Measurements from ENCODE around the gene SLCO2B1. TPM values are rescaled to one million over a fixed set of nuclear protein-coding genes. Genes with fewer than 3 reads are reported as not detected.

Gene SLCO2B1
- total and polyA plus RNA-seq, 2 experiments from 2014 or later = not detected

DNA sequence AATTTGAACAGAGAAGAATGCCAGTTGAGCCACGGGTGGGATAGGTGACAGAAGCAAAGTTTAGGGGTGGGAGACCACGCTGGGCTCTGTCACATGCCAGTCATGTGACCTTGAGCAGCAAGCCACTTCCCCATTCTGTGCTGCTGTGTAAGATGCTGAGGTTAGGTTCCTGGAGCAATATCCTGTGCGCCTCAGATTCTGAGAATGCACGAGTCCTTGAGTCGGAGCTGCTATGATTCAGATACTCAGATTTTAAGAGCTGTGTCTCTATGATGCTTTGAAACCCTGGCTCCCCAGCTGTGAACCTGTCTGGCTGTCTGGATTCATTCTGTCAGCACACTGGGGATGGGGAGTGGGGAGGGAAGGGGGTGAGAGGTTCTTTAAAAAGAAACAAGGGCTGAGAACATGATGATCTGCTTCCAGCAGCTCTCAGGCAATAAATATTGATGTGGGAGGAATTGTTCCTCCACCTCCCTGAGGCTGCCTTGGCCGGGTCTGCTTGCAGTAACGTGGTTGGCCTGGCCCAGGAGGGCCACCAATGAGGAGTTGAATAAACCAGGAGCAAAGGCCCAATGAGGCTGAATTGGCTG is 24.0 kb downstream of the SLCO2B1 start:
- H3K36me3 Mint-ChIP-seq (ENCODE audit: low read depth) = no peaks in the 10 kb centered on the region
- H3K9me3 Mint-ChIP-seq = no peaks in the 10 kb centered on the region
- Histone ChIP-seq H3K27me3 (ENCODE audit: insufficient read depth) (no peaks in the 10 kb centered on the region), H3K4me1 (ENCODE audit: insufficient read depth) (no peaks in the 10 kb centered on the region; the same call in 1 of the 2 replicates), H3K79me2 (replicated peaks; ENCODE audit: insufficient read depth) (no peaks in the 10 kb centered on the region), H3K36me3 (ENCODE audit: insufficient read depth) (no peaks in the 10 kb centered on the region), H3F3A (replicated peaks; ENCODE audit: low read depth) (no peaks in the 10 kb centered on the region), H3K9me2 (ENCODE audit: insufficient read depth) (no peaks in the 10 kb centered on the region), H3K4me2 (no peak overlapping the region), H3K27ac (ENCODE audit: low read depth) (no peak overlapping the region), H4K20me1 (replicated peaks; ENCODE audit: insufficient read depth) (no peaks in the 10 kb centered on the region), H3K4me3 (no peak overlapping the region), H2AFZ (peak overlapping the region; percentile 52; the same call in 1 of the 2 replicates)
- no peak overlapping the region for H3K4me3 Mint-ChIP-seq
- H3K4me1 Mint-ChIP-seq = peaks cover 9% of the 10 kb centered on the region
- no peak overlapping the region for H3K27ac Mint-ChIP-seq
- H3K27me3 Mint-ChIP-seq (ENCODE audit: insufficient read depth, low read depth, poor library complexity) = peaks cover 1% of the 10 kb centered on the region
- DNase-seq (ENCODE audit: low spot score) (no peak), ATAC-seq (peak; percentile 27; the same call in 2 of the 3 replicates)
- no peak for TF ChIP-seq CREB1 (CRISPR knock-in tag; IDR thresholded peaks at IDR 0.05; ENCODE audit: low read depth)
- TF ChIP-seq ZNF114 (CRISPR knock-in tag; IDR thresholded peaks at IDR 0.05) = no peak
- TF ChIP-seq, protein P1, sequence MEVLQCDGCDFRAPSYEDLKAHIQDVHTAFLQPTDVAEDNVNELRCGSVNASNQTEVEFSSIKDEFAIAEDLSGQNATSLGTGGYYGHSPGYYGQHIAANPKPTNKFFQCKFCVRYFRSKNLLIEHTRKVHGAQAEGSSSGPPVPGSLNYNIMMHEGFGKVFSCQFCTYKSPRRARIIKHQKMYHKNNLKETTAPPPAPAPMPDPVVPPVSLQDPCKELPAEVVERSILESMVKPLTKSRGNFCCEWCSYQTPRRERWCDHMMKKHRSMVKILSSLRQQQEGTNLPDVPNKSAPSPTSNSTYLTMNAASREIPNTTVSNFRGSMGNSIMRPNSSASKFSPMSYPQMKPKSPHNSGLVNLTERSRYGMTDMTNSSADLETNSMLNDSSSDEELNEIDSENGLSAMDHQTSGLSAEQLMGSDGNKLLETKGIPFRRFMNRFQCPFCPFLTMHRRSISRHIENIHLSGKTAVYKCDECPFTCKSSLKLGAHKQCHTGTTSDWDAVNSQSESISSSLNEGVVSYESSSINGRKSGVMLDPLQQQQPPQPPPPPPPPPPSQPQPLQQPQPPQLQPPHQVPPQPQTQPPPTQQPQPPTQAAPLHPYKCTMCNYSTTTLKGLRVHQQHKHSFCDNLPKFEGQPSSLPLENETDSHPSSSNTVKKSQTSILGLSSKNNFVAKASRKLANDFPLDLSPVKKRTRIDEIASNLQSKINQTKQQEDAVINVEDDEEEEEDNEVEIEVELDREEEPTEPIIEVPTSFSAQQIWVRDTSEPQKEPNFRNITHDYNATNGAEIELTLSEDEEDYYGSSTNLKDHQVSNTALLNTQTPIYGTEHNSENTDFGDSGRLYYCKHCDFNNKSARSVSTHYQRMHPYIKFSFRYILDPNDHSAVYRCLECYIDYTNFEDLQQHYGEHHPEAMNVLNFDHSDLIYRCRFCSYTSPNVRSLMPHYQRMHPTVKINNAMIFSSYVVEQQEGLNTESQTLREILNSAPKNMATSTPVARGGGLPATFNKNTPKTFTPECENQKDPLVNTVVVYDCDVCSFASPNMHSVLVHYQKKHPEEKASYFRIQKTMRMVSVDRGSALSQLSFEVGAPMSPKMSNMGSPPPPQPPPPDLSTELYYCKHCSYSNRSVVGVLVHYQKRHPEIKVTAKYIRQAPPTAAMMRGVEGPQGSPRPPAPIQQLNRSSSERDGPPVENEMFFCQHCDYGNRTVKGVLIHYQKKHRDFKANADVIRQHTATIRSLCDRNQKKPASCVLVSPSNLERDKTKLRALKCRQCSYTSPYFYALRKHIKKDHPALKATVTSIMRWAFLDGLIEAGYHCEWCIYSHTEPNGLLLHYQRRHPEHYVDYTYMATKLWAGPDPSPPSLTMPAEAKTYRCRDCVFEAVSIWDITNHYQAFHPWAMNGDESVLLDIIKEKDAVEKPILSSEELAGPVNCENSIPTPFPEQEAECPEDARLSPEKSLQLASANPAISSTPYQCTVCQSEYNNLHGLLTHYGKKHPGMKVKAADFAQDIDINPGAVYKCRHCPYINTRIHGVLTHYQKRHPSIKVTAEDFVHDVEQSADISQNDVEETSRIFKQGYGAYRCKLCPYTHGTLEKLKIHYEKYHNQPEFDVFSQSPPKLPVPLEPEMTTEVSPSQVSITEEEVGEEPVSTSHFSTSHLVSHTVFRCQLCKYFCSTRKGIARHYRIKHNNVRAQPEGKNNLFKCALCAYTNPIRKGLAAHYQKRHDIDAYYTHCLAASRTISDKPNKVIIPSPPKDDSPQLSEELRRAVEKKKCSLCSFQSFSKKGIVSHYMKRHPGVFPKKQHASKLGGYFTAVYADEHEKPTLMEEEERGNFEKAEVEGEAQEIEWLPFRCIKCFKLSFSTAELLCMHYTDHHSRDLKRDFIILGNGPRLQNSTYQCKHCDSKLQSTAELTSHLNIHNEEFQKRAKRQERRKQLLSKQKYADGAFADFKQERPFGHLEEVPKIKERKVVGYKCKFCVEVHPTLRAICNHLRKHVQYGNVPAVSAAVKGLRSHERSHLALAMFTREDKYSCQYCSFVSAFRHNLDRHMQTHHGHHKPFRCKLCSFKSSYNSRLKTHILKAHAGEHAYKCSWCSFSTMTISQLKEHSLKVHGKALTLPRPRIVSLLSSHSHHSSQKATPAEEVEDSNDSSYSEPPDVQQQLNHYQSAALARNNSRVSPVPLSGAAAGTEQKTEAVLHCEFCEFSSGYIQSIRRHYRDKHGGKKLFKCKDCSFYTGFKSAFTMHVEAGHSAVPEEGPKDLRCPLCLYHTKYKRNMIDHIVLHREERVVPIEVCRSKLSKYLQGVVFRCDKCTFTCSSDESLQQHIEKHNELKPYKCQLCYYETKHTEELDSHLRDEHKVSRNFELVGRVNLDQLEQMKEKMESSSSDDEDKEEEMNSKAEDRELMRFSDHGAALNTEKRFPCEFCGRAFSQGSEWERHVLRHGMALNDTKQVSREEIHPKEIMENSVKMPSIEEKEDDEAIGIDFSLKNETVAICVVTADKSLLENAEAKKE (CRISPR knock-in tag; IDR thresholded peaks at IDR 0.05) = no peak
- TF ChIP-seq, protein P2, sequence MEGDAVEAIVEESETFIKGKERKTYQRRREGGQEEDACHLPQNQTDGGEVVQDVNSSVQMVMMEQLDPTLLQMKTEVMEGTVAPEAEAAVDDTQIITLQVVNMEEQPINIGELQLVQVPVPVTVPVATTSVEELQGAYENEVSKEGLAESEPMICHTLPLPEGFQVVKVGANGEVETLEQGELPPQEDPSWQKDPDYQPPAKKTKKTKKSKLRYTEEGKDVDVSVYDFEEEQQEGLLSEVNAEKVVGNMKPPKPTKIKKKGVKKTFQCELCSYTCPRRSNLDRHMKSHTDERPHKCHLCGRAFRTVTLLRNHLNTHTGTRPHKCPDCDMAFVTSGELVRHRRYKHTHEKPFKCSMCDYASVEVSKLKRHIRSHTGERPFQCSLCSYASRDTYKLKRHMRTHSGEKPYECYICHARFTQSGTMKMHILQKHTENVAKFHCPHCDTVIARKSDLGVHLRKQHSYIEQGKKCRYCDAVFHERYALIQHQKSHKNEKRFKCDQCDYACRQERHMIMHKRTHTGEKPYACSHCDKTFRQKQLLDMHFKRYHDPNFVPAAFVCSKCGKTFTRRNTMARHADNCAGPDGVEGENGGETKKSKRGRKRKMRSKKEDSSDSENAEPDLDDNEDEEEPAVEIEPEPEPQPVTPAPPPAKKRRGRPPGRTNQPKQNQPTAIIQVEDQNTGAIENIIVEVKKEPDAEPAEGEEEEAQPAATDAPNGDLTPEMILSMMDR (conservative IDR thresholded peaks at IDR 0.05; ENCODE audit: low read depth in 2 of 2) = no peak
- TF ChIP-seq EZH2 (IDR thresholded peaks at IDR 0.05; ENCODE audit: low read depth, unreplicated experiment) = no peak
- TF ChIP-seq, protein P3, sequence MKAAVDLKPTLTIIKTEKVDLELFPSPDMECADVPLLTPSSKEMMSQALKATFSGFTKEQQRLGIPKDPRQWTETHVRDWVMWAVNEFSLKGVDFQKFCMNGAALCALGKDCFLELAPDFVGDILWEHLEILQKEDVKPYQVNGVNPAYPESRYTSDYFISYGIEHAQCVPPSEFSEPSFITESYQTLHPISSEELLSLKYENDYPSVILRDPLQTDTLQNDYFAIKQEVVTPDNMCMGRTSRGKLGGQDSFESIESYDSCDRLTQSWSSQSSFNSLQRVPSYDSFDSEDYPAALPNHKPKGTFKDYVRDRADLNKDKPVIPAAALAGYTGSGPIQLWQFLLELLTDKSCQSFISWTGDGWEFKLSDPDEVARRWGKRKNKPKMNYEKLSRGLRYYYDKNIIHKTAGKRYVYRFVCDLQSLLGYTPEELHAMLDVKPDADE (IDR thresholded peaks at IDR 0.05) = no peak
- TF ChIP-seq ZNF331 (CRISPR knock-in tag; IDR thresholded peaks at IDR 0.05; ENCODE audit: low read depth) = no peak
- no peak for TF ChIP-seq EZH2phosphoT487 (IDR thresholded peaks at IDR 0.05; ENCODE audit: unreplicated experiment)
- no peak for TF ChIP-seq POLR2AphosphoS5 (IDR thresholded peaks at IDR 0.05; ENCODE audit: low read depth)
- no peak for TF ChIP-seq NANOG (IDR thresholded peaks at IDR 0.05; ENCODE audit: borderline replicate concordance)
- TF ChIP-seq, protein P4, sequence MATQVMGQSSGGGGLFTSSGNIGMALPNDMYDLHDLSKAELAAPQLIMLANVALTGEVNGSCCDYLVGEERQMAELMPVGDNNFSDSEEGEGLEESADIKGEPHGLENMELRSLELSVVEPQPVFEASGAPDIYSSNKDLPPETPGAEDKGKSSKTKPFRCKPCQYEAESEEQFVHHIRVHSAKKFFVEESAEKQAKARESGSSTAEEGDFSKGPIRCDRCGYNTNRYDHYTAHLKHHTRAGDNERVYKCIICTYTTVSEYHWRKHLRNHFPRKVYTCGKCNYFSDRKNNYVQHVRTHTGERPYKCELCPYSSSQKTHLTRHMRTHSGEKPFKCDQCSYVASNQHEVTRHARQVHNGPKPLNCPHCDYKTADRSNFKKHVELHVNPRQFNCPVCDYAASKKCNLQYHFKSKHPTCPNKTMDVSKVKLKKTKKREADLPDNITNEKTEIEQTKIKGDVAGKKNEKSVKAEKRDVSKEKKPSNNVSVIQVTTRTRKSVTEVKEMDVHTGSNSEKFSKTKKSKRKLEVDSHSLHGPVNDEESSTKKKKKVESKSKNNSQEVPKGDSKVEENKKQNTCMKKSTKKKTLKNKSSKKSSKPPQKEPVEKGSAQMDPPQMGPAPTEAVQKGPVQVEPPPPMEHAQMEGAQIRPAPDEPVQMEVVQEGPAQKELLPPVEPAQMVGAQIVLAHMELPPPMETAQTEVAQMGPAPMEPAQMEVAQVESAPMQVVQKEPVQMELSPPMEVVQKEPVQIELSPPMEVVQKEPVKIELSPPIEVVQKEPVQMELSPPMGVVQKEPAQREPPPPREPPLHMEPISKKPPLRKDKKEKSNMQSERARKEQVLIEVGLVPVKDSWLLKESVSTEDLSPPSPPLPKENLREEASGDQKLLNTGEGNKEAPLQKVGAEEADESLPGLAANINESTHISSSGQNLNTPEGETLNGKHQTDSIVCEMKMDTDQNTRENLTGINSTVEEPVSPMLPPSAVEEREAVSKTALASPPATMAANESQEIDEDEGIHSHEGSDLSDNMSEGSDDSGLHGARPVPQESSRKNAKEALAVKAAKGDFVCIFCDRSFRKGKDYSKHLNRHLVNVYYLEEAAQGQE (IDR thresholded peaks at IDR 0.05; ENCODE audit: unreplicated experiment) = no peak
- TF ChIP-seq JUNB (IDR thresholded peaks at IDR 0.05; ENCODE audit: unreplicated experiment) = no peak
